Endothelial cell of umbilical vein (primary cell): ENCODE measurements around the gene TMC2. TPM values are rescaled to one million over a fixed set of nuclear protein-coding genes. Genes with fewer than 3 reads are reported as not detected.

Source experiments
- BruUV-seq: library from RNA; stranded (reverse); fragments of 400-500 nt; replicated peaks from 2 replicates; lab custom pipeline; 2021; lab: Mats Ljungman, UMichigan
- CTCF ChIA-PET: fragments of 300-600, 350-600 bp; sonication (Branson Sonifier 250); formaldehyde crosslinking; loops from one replicate; lab custom pipeline; 2021; ENCODE audit warnings: antibody characterized with exemption, inconsistent platforms; lab: Charles Lee
- POLR2A ChIA-PET: fragments of 300-600, 350-600 bp; sonication (Branson Sonifier 250); formaldehyde crosslinking; loops from one replicate; lab custom pipeline; 2021; ENCODE audit warnings: antibody characterized with exemption, inconsistent platforms; lab: Charles Lee
- DNase-seq: peaks from one replicate; pipeline ENCODE4 v3.0.0-alpha.2; 2011; ENCODE audit warnings: low read depth, low spot score
- FAIRE-seq: peaks from 2 replicates; lab custom pipeline; 2011; peaks lifted over from hg19 to GRCh38; lab: Jason Lieb, UNC
- H2AFZ ChIP-seq: 2 replicates; pipeline ENCODE4 v1.6.0; 2012; ENCODE audit warnings: low read depth, low read length, control low read depth, inconsistent platforms
- H3K27ac ChIP-seq: 2 replicates; pipeline ENCODE4 v1.5.1; 2011; ENCODE audit warnings: low read depth, mild to moderate bottlenecking, control low read depth, low read length, moderate library complexity; ENCODE audit not compliant: insufficient read depth
- H3K27me3 ChIP-seq, 2 experiments: 2 replicates each; pipeline versions ENCODE4 v1.6.0 to v1.6.1; 2011; ENCODE audit warnings: low read length in 2 of 2, mixed read lengths in 1 of 2; ENCODE audit not compliant: control insufficient read depth in 2 of 2, insufficient read depth in 2 of 2
- H3K36me3 ChIP-seq, 2 experiments: 2 replicates in 1 of 2; 3 replicates in 1 of 2; pipeline ENCODE4 v1.5.1; 2011; ENCODE audit warnings: low read length in 2 of 2, mild to moderate bottlenecking in 1 of 2, moderate library complexity in 1 of 2; ENCODE audit not compliant: control insufficient read depth in 2 of 2, insufficient read depth in 2 of 2; ENCODE audit errors: extremely low read depth in 1 of 2
- H3K4me1 ChIP-seq: 3 replicates; pipeline ENCODE4 v1.5.1; 2011; ENCODE audit warnings: mild to moderate bottlenecking, low read length; ENCODE audit not compliant: control insufficient read depth, insufficient read depth; ENCODE audit errors: extremely low read depth
- H3K4me2 ChIP-seq: 2 replicates; pipeline ENCODE4 v1.6.1; 2011; ENCODE audit warnings: low read length, control low read depth, mixed read lengths; ENCODE audit not compliant: insufficient read depth
- H3K4me3 ChIP-seq, 3 experiments: fragments of 200-600 bp in 1 of 3; sonication (generic), shearing (Covaris generic) in 1 of 3; replicated peaks in 1 of 3; 2 replicates each; pipeline ENCODE4 v1.5.1; 2011 to 2016; ENCODE audit warnings: control low read depth in 3 of 3, low read length in 3 of 3, mild to moderate bottlenecking in 2 of 3, inconsistent platforms in 1 of 3, low read depth in 1 of 3, moderate library complexity in 1 of 3; ENCODE audit not compliant: insufficient read depth in 1 of 3
- H3K79me2 ChIP-seq: 2 replicates; pipeline ENCODE4 v1.6.0; 2012; ENCODE audit warnings: low read length, inconsistent platforms; ENCODE audit not compliant: control insufficient read depth, insufficient read depth
- H3K9ac ChIP-seq: replicated peaks from 2 replicates; pipeline ENCODE3; 2011; ENCODE audit warnings: low read length, control low read depth; ENCODE audit not compliant: insufficient read depth; ENCODE audit errors: extremely low read depth
- H3K9me1 ChIP-seq: replicated peaks from 3 replicates; pipeline ENCODE4 v1.6.0; 2011; ENCODE audit warnings: mild to moderate bottlenecking, low read length; ENCODE audit not compliant: control insufficient read depth, insufficient read depth; ENCODE audit errors: extremely low read depth
- H3K9me3 ChIP-seq: replicated peaks from 2 replicates; pipeline ENCODE4 v1.5.1; 2012; ENCODE audit warnings: low read length, inconsistent platforms; ENCODE audit not compliant: control insufficient read depth, insufficient read depth
- H4K20me1 ChIP-seq: replicated peaks from 2 replicates; pipeline ENCODE3; 2011; ENCODE audit warnings: mild to moderate bottlenecking, low read length; ENCODE audit not compliant: control insufficient read depth, insufficient read depth; ENCODE audit errors: extremely low read depth
- CTCF ChIP-seq, 2 donors: IDR thresholded peaks; 1 replicate in 1 of 2; 2 replicates in 1 of 2; pipeline ENCODE4 v1.5.1; 2011; ENCODE audit warnings: low read length in 2 of 2, mild to moderate bottlenecking in 2 of 2, moderate library complexity in 2 of 2, control low read depth in 1 of 2, inconsistent platforms in 1 of 2, low read depth in 1 of 2; ENCODE audit not compliant: insufficient read depth in 1 of 2; ENCODE audit errors: extremely low read depth in 1 of 2
- FOS ChIP-seq: IDR thresholded peaks from 2 replicates; pipeline ENCODE4 v1.6.1; 2011; ENCODE audit warnings: mild to moderate bottlenecking, low read length, moderate library complexity, borderline replicate concordance; ENCODE audit not compliant: insufficient read depth
- GATA2 ChIP-seq: IDR thresholded peaks from 2 replicates; pipeline ENCODE4 v1.7.0; 2011; ENCODE audit warnings: low read depth, mild to moderate bottlenecking, moderate library complexity, mixed read lengths, low read length; ENCODE audit not compliant: insufficient read length, insufficient read depth
- JUN ChIP-seq: IDR thresholded peaks from 2 replicates; pipeline ENCODE4 v1.6.1; 2011; ENCODE audit warnings: borderline replicate concordance, low read depth; ENCODE audit not compliant: insufficient read length, insufficient read depth
- MYC ChIP-seq: IDR thresholded peaks from one replicate; pipeline ENCODE4 v1.6.1; 2011; ENCODE audit warnings: mild to moderate bottlenecking, low read depth, low read length
- POLR2A ChIP-seq: IDR thresholded peaks from 2 replicates; pipeline ENCODE4 v1.6.1; 2012; ENCODE audit warnings: low read depth, mild to moderate bottlenecking, control low read depth, low read length
- POLR2AphosphoS5 ChIP-seq: IDR thresholded peaks from 2 replicates; pipeline ENCODE4 v1.6.1; 2012; ENCODE audit warnings: low read depth, mild to moderate bottlenecking, control low read depth, low read length, moderate library complexity; ENCODE audit not compliant: insufficient read depth
- dilution Hi-C: fragments of 300-500 bp; cut with MboI; formaldehyde crosslinking; loops from one replicate; pipeline ENCODE4 v1.15.0; 2019; ENCODE audit warnings: low sequenced_read_pairs; ENCODE audit not compliant: extremely low pct_ligation_motif_present
- intact Hi-C: fragments of 100-400 bp; cut with micrococcal nuclease; formaldehyde crosslinking; loops from one replicate; pipeline ENCODE4 v1.10.0; 2022
- polyA plus RNA-seq, 4 experiments: library from polyadenylated mRNA; depleted of rRNA in 3 of 4; stranded (reverse) in 3 of 4; unstranded in 1 of 4; fragments of >200 nt; gene quantifications; 2 replicates each; pipeline versions ENCODE4 v1.2.1 to v1.2.3, GENCODE V29; 2011 to 2012; ENCODE audit warnings: missing spikeins in 1 of 4
- total RNA-seq: library from RNA; stranded (reverse); gene quantifications from 2 replicates; pipeline ENCODE4 v1.2.3, GENCODE V29; 2021
- TF ChIP-seq, protein P1 (sequence below): IDR thresholded peaks from 2 replicates; pipeline ENCODE4 v1.6.1; 2011; ENCODE audit not compliant: insufficient read depth, insufficient read length

The TMC2 gene
- total and polyA plus RNA-seq, 2 donors (not counting 3 experiments of a cell fraction or from before 2014, with no cell fraction given): not detected

- Histone ChIP-seq H3K27me3 (peaks cover 28 to 32% of the 10 kb centered on the region in 2 experiments), H3K4me2 (no peak overlapping the region), H3K9me3 (no peaks in the 10 kb centered on the region), H2AFZ (no peak overlapping the region), H3K79me2 (no peaks in the 10 kb centered on the region), H3K27ac (no peak overlapping the region), H4K20me1 (no peaks in the 10 kb centered on the region), H3K4me1 (no peaks in the 10 kb centered on the region), H3K9me1 (no peaks in the 10 kb centered on the region), H3K36me3 (no peaks in the 10 kb centered on the region), H3K9ac (no peak overlapping the region), H3K4me3 (no peak overlapping the region)
- dilution Hi-C loops (no loop called here), intact Hi-C loops (no loop called here)
- POLR2A ChIA-PET: no interaction called here
- BruUV-seq: no TSS peak
- DNase-seq (no peak), FAIRE-seq (no peak)
- TF ChIP-seq GATA2 (no peak), POLR2AphosphoS5 (no peak), CTCF (IDR thresholded peaks at IDR 0.05; ENCODE audit: extremely low read depth in 1 of 2, insufficient read depth in 1 of 2, low read depth in 1 of 2, low read length in 2 of 2) (no peak), FOS (no peak), POLR2A (no peak), MYC (no peak), JUN (no peak)
- TF ChIP-seq, protein P1, sequence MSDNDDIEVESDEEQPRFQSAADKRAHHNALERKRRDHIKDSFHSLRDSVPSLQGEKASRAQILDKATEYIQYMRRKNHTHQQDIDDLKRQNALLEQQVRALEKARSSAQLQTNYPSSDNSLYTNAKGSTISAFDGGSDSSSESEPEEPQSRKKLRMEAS: no peak
- CTCF ChIA-PET: interaction anchor here (1.1 kb wide), 1 partner anchor 14 kb away, joined by 3 read pairs; no protein-coding TSS in a partner anchor
Measured at GRCh38 chr20:2633381-2633780, 97.0 kb downstream of the TMC2 start.
